Mucosa of stomach (tissue), 1 donor: ENCODE results near the gene PLCH2.
"Not testable (repeated sequence)": the region's sequence is repeated elsewhere in the genome, so short reads cannot be mapped to it uniquely, and the experiment has no call there.

Source experiments
- H3K27me3 ChIP-seq: one replicate; pipeline ENCODE4 v1.7.0; 2013; ENCODE audit warnings: mild to moderate bottlenecking, low read length; ENCODE audit not compliant: control insufficient read depth, insufficient read depth
- H3K36me3 ChIP-seq: one replicate; pipeline ENCODE4 v1.7.0; 2013; ENCODE audit warnings: low read length; ENCODE audit not compliant: control insufficient read depth, insufficient read depth
- H3K4me1 ChIP-seq: one replicate; pipeline ENCODE4 v1.7.0; 2013; ENCODE audit warnings: mild to moderate bottlenecking, low read length; ENCODE audit not compliant: control insufficient read depth, insufficient read depth
- H3K4me3 ChIP-seq: one replicate; pipeline ENCODE4 v1.7.0; 2013; ENCODE audit warnings: low read length
- H3K9ac ChIP-seq: one replicate; pipeline ENCODE4 v1.7.0; 2013; ENCODE audit warnings: mild to moderate bottlenecking, low read length, moderate library complexity
- H3K9me3 ChIP-seq: one replicate; pipeline ENCODE4 v1.7.0; 2013; ENCODE audit warnings: mild to moderate bottlenecking, low read length, moderate library complexity; ENCODE audit not compliant: control insufficient read depth
- donor health status: Pancreatic carcinoma.

PLCH2 gene

GRCh38 chr1:2452932-2453315 is 23.2 kb upstream of the PLCH2 start:
- Histone ChIP-seq H3K4me3 (no peak overlapping the region), H3K4me1 (no peaks in the 10 kb centered on the region), H3K9ac (no peak overlapping the region), H3K36me3 (no peaks in the 10 kb centered on the region), H3K9me3 (no peaks in the 10 kb centered on the region), H3K27me3 (peaks cover 5% of the 10 kb centered on the region)

- Histone ChIP-seq H3K27me3 (peaks cover 5% of the 10 kb centered on the region), H3K36me3 (no peaks in the 10 kb centered on the region), H3K9ac (no peak overlapping the region), H3K4me3 (no peak overlapping the region), H3K4me1 (no peaks in the 10 kb centered on the region), H3K9me3 (no peaks in the 10 kb centered on the region)
These were observed 21.9 kb upstream of the PLCH2 start for GRCh38 chr1:2454227-2454626.

DNA sequence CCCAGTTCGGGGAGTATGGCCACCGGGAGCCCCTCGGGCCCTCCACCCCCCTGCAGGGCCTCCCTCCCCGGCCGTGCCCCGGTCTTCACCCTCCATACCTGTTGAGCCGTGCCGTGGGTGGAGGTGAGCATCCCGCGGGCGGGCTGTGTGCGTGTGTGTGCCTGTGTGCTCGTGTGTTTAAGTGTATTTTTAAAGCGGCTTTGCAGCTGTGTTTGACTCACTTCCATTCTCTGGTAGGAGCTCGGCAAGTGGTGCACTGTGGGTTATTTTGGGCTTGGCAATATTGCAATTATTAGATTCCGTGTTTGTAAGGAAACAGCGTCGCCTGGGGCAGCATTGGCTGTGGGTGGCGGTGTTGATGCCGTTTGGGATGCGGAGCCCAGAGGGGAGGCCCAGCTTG is 20.3 kb upstream of the PLCH2 start:
- Histone ChIP-seq H3K4me1 (no peaks in the 10 kb centered on the region), H3K9me3 (no peaks in the 10 kb centered on the region), H3K36me3 (no peaks in the 10 kb centered on the region), H3K27me3 (peaks cover 9% of the 10 kb centered on the region), H3K4me3 (no peak overlapping the region), H3K9ac (no peak overlapping the region)

DNA sequence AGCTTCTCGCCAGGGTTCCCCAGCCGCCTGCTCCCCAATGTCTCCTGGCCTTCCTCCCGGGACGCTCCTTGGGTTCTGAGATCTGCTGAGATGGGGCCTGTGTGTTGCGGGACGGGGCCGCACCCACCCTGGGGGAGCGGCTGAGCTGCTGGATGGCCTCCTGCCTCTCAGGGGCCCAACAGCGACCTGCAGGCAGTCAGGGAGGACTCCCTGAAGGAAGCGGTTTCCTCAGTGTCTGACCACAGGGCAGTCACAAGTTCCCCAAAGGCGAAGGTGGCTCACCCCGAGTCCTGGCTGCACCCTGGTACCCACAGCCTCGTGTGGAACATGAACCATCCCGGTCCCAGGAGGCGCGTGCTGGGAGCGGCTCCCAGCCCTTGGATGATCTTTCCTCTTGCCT is 18.6 kb upstream of the PLCH2 start:
- Histone ChIP-seq H3K4me3 (no peak overlapping the region), H3K36me3 (no peaks in the 10 kb centered on the region), H3K27me3 (peaks cover 6% of the 10 kb centered on the region), H3K9ac (no peak overlapping the region), H3K9me3 (no peaks in the 10 kb centered on the region), H3K4me1 (no peaks in the 10 kb centered on the region)

- H3K27me3 ChIP-seq: peaks cover 14% of the 10 kb centered on the region
- no peak overlapping the region for H3K9ac ChIP-seq
- H3K4me3 ChIP-seq: no peak overlapping the region
- H3K9me3 ChIP-seq: no peaks in the 10 kb centered on the region
- no peaks in the 10 kb centered on the region for H3K36me3 ChIP-seq
- H3K4me1 ChIP-seq: no peaks in the 10 kb centered on the region
These were observed 17.4 kb upstream of the PLCH2 start for GRCh38 chr1:2458687-2459086.

DNA sequence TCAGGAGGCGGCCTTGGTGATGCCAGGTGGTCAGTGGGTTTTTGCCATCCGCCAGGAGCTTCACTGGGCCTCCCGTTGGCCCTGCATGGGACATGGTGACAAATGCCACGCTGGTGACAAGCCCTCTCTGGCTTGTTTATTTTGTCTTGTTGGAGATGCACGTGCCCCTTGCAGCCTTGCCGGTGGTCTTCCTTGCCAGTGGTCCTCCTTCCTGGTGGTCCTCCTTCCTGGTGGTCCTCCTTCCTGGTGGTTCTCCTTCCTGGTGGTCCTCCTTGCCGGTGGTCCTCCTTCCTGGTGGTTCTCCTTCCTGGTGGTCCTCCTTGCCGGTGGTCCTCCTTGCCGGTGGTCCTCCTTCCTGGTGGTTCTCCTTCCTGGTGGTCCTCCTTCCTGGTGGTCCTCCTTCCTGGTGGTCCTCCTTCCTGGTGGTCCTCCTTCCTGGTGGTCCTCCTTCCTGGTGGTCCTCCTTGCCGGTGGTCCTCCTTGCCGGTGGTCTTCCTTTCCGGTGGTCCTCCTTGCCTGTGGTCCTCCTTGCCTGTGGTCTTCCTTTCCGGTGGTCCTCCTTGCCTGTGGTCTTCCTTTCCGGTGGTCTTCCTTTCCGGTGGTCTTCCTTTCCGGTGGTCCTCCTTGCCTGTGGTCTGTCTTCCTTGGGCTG is 16.9 kb upstream of the PLCH2 start:
- H3K9me3 ChIP-seq, H3K36me3 ChIP-seq, H3K4me1 ChIP-seq, H3K9ac ChIP-seq, H3K4me3 ChIP-seq: not testable (repeated sequence)
- H3K27me3 ChIP-seq: peaks cover 19% of the 10 kb centered on the region

GRCh38 chr1:2459757-2460156 is 16.3 kb upstream of the PLCH2 start:
- no peak overlapping the region for H3K4me3 ChIP-seq
- peaks cover 19% of the 10 kb centered on the region for H3K27me3 ChIP-seq
- H3K9ac ChIP-seq: no peak overlapping the region

GRCh38 chr1:2460203-2460602 is 15.9 kb upstream of the PLCH2 start:
- H3K36me3 ChIP-seq: no peaks in the 10 kb centered on the region
- H3K4me1 ChIP-seq: no peaks in the 10 kb centered on the region
- H3K9ac ChIP-seq: no peak overlapping the region
- H3K4me3 ChIP-seq: no peak overlapping the region
- peaks cover 24% of the 10 kb centered on the region for H3K27me3 ChIP-seq
- no peaks in the 10 kb centered on the region for H3K9me3 ChIP-seq

More at GRCh38 chr1:2459757-2460156, 16.3 kb upstream of the PLCH2 start:
- H3K9me3 ChIP-seq: no peaks in the 10 kb centered on the region
- no peaks in the 10 kb centered on the region for H3K4me1 ChIP-seq
- H3K36me3 ChIP-seq: no peaks in the 10 kb centered on the region

- Histone ChIP-seq H3K27me3 (peaks cover 26% of the 10 kb centered on the region), H3K4me3 (no peak overlapping the region), H3K36me3 (no peaks in the 10 kb centered on the region), H3K9me3 (no peaks in the 10 kb centered on the region), H3K4me1 (no peaks in the 10 kb centered on the region), H3K9ac (no peak overlapping the region)
These were observed 14.9 kb upstream of the PLCH2 start for GRCh38 chr1:2460996-2461751.

DNA sequence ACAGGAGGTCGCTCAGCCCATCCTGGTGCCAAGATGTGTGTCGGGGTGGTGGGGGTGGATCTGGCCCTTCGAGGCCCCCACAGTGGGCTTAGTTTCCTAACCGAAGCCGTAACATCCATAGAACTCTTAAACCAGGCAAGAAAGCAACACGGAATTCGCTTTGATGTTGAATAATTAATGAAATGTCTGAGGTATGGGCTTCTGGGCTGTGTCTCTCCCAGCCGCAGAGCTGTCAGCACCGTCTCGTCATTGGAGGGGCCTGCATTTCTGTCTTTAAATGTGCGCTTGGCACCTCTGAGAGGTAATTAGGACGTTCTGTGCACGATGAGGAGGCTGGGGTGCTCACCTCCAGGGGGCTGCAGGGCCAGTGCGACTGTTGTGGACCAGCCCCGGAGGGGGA is 13.3 kb upstream of the PLCH2 start:
- H3K4me3 ChIP-seq: no peak overlapping the region
- no peak overlapping the region for H3K9ac ChIP-seq
- H3K27me3 ChIP-seq: peaks cover 31% of the 10 kb centered on the region
- no peaks in the 10 kb centered on the region for H3K36me3 ChIP-seq
- H3K9me3 ChIP-seq: no peaks in the 10 kb centered on the region
- no peaks in the 10 kb centered on the region for H3K4me1 ChIP-seq

DNA sequence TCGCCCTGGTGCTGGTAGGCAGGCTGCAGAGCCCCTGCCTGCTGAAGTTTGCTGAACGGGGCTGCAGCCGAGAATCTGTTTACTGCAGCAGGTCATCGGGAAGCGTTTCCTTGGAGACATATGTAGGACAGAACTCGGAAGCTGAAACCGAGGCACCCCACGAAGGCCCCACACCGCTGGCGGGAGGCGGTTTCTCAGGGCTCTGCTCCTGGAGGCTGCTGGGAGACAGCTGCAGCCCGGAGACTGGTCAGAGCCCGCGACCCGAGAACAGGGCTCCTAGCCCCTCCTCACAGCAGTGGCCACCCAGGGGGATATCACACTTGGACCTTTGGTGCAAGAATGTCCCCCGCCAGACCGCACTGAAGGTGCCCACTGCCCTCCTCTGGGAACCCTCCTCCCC is 12.7 kb upstream of the PLCH2 start:
- H3K4me1 ChIP-seq: no peaks in the 10 kb centered on the region
- H3K4me3 ChIP-seq: no peak overlapping the region
- H3K36me3 ChIP-seq: no peaks in the 10 kb centered on the region
- no peak overlapping the region for H3K9ac ChIP-seq
- peaks cover 36% of the 10 kb centered on the region for H3K27me3 ChIP-seq
- no peaks in the 10 kb centered on the region for H3K9me3 ChIP-seq

DNA sequence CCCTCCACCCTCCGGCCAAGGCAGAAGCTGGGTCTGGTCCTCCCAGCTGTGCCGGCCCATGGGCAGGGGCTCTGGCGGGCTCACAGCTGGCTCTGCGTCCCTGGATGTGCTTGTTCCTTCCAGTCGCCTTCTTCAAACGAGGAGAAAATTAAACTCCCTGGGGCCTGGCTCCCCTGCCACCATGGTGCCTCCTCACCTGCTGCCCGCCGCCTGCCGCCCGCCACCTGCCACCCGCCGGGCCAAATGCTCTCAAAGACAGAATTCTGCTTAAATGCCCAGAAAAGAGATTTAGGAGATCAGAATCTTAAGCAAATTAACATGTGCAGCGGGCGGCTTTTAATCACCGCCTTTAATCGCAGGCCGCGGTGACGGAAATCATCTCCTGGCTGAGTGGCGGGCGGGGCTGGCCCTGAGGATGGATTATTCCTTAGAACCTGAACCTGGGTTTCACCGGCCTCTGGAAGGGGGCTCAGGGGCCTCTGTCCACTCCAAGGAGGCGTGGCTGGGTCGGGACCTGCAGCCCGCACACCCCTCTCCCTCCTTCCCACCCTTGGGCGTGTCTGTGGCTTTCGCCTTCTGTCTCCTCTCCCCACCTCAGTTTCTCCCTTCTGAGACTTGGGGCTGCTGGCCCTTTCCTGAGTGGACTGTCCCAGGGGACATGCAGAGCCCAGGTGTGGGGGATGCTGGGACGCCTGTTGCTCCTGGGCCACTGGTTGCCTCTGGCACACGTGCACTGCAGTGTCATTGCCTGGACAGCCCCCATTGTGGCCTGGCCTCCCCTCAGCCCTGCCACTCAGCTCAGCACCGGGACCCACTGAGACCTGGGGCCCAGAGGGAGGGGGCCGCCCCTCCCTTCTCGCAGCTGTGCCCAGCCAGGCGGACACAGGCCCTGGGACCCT is 10.5 kb upstream of the PLCH2 start:
- no peaks in the 10 kb centered on the region for H3K36me3 ChIP-seq
- no peaks in the 10 kb centered on the region for H3K4me1 ChIP-seq
- no peak overlapping the region for H3K4me3 ChIP-seq
- no peaks in the 10 kb centered on the region for H3K9me3 ChIP-seq
- H3K9ac ChIP-seq: no peak overlapping the region
- H3K27me3 ChIP-seq: peaks cover 39% of the 10 kb centered on the region
